Glutamatergic neuron (in vitro differentiated cells): ENCODE data around the gene ACVR1B. TPM values are rescaled to one million over a fixed set of nuclear protein-coding genes. Genes with fewer than 3 reads are reported as not detected.

Experiments used
- DNase-seq: peaks from one replicate; pipeline ENCODE4 v3.0.0; 2022
- H3K27ac Mint-ChIP-seq: one replicate; pipeline ENCODE4 v1.8.0; 2020; ENCODE audit warnings: mild to moderate bottlenecking, mixed read lengths, inconsistent platforms; ENCODE audit not compliant: unreplicated experiment
- H3K27me3 Mint-ChIP-seq: one replicate; pipeline ENCODE4 v1.8.0; 2020; ENCODE audit warnings: mild to moderate bottlenecking, moderate library complexity, mixed read lengths, inconsistent platforms; ENCODE audit not compliant: unreplicated experiment
- H3K36me3 Mint-ChIP-seq: one replicate; pipeline ENCODE4 v1.8.0; 2020; ENCODE audit warnings: mild to moderate bottlenecking, mixed read lengths, inconsistent platforms; ENCODE audit not compliant: unreplicated experiment
- H3K4me1 Mint-ChIP-seq: one replicate; pipeline ENCODE4 v1.8.0; 2020; ENCODE audit warnings: mild to moderate bottlenecking, low read depth, mixed read lengths, inconsistent platforms; ENCODE audit not compliant: unreplicated experiment
- H3K4me3 Mint-ChIP-seq: one replicate; pipeline ENCODE4 v1.8.0; 2020; ENCODE audit warnings: mild to moderate bottlenecking, mixed read lengths, inconsistent platforms; ENCODE audit not compliant: unreplicated experiment
- H3K9me3 Mint-ChIP-seq: one replicate; pipeline ENCODE4 v1.8.0; 2020; ENCODE audit warnings: mild to moderate bottlenecking, moderate library complexity, mixed read lengths, inconsistent platforms; ENCODE audit not compliant: unreplicated experiment
- CTCF ChIP-seq: fragments of 200-600 bp; sonication (generic); IDR thresholded peaks from one replicate; pipeline ENCODE4 v1.5.0; 2021; ENCODE audit not compliant: partially characterized antibody, unreplicated experiment
- total RNA-seq: library from RNA; stranded (reverse); fragmentation: NEBNext Ultra II Directional; extraction: Animal tissue kit (Norgen Biotek cat#: 25700); gene quantifications from one replicate; pipeline ENCODE4 v1.2.1, GENCODE V29; 2021; ENCODE audit not compliant: unreplicated experiment

ACVR1B gene
- total RNA-seq, 1 donor from 2014 or later, result 50.2 TPM

- peaks cover 3% of the 10 kb centered on the region for H3K4me1 Mint-ChIP-seq
- no peak for DNase-seq
- H3K4me3 Mint-ChIP-seq, result no peak overlapping the region
- peaks cover 4% of the 10 kb centered on the region for H3K36me3 Mint-ChIP-seq
- H3K9me3 Mint-ChIP-seq, result peaks cover 1% of the 10 kb centered on the region
- no peak overlapping the region for H3K27ac Mint-ChIP-seq
- no peak for TF ChIP-seq CTCF
- peaks cover 13% of the 10 kb centered on the region for H3K27me3 Mint-ChIP-seq
These were observed 91.3 kb downstream of the ACVR1B start for GRCh38 chr12:52042706-52043385.

- H3K4me1 Mint-ChIP-seq, result peaks cover 3% of the 10 kb centered on the region
- H3K9me3 Mint-ChIP-seq, result peaks cover 1% of the 10 kb centered on the region
- H3K27ac Mint-ChIP-seq, result no peak overlapping the region
- H3K36me3 Mint-ChIP-seq, result peaks cover 4% of the 10 kb centered on the region
- H3K27me3 Mint-ChIP-seq, result peaks cover 13% of the 10 kb centered on the region
- H3K4me3 Mint-ChIP-seq, result no peak overlapping the region
- no peak for DNase-seq
- no peak for TF ChIP-seq CTCF
These were observed 92.1 kb downstream of the ACVR1B start for GRCh38 chr12:52043386-52044212.

GRCh38 chr12:52044292-52044983, 92.9 kb downstream of the ACVR1B start:
- Mint-ChIP-seq H3K4me1 (peaks cover 3% of the 10 kb centered on the region), H3K4me3 (no peak overlapping the region), H3K27ac (no peak overlapping the region), H3K27me3 (peaks cover 15% of the 10 kb centered on the region), H3K9me3 (peaks cover 3% of the 10 kb centered on the region), H3K36me3 (peaks cover 4% of the 10 kb centered on the region)
- DNase-seq, result no peak
- TF ChIP-seq CTCF, result no peak

GRCh38 chr12:52045794-52046199, 94.3 kb downstream of the ACVR1B start:
- H3K27ac Mint-ChIP-seq, result no peak overlapping the region
- no peak for TF ChIP-seq CTCF
- peaks cover 4% of the 10 kb centered on the region for H3K36me3 Mint-ChIP-seq
- H3K4me1 Mint-ChIP-seq, result peaks cover 6% of the 10 kb centered on the region
- DNase-seq, result no peak
- H3K9me3 Mint-ChIP-seq, result peaks cover 7% of the 10 kb centered on the region
- no peak overlapping the region for H3K4me3 Mint-ChIP-seq
- H3K27me3 Mint-ChIP-seq, result peaks cover 24% of the 10 kb centered on the region

Other genes starting within 250 kb of the ACVR1B start
- 107 TPM for gene FIGNL2, start 103.0 kb upstream of the ACVR1B start, total RNA-seq
- not detected for gene ANKRD33, start 63.6 kb upstream of the ACVR1B start, total RNA-seq
- gene ACVRL1, start 44.2 kb upstream of the ACVR1B start, total RNA-seq, result 0.39 TPM
- gene TAMALIN, start 55.2 kb downstream of the ACVR1B start, total RNA-seq, result 31.3 TPM
- gene NR4A1, start 99.7 kb downstream of the ACVR1B start, total RNA-seq, result 8.5 TPM
- 26.2 TPM for gene ATG101, start 118.3 kb downstream of the ACVR1B start, total RNA-seq
- 0.88 TPM for gene SMIM41, start 128.0 kb downstream of the ACVR1B start, total RNA-seq
- not detected for gene KRT80, start 240.3 kb downstream of the ACVR1B start, total RNA-seq